Measurements from ENCODE around the gene PPP2R5E. TPM values are rescaled to one million over a fixed set of nuclear protein-coding genes. Genes with fewer than 3 reads are reported as not detected.
"Not testable (repeated sequence)": the region's sequence is repeated elsewhere in the genome, so short reads cannot be mapped to it uniquely, and the experiment has no call there.

Gene PPP2R5E
- total RNA-seq, 2 experiments from 2014 or later, result 30.0 to 32.5 TPM

GRCh38 chr14:63387711-63388110, 155.5 kb downstream of the PPP2R5E start:
- no peak for DNase-seq
- Mint-ChIP-seq H3K36me3 (ENCODE audit: low read depth) (peaks cover 22% of the 10 kb centered on the region), H3K27ac (no peak overlapping the region), H3K4me1 (ENCODE audit: low read depth) (no peaks in the 10 kb centered on the region), H3K4me3 (no peak overlapping the region), H3K27me3 (ENCODE audit: low read depth) (no peaks in the 10 kb centered on the region), H3K9me3 (no peaks in the 10 kb centered on the region)
- intact Hi-C loops (cut with micrococcal nuclease), result loop anchor here (1.0 to 5.0 kb wide), 3 partner anchors 156 to 910 kb away; partner anchors contain the start of genes PPP2R5E and WDR89
- CTCF ChIA-PET, result interaction anchor here (0.6 to 2.8 kb wide), 7 partner anchors 54 to 917 kb away, joined by 3 to 17 read pairs (median 4); no protein-coding TSS in a partner anchor

- Mint-ChIP-seq H3K27ac (no peak overlapping the region), H3K36me3 (ENCODE audit: low read depth) (peaks cover 28% of the 10 kb centered on the region), H3K4me3 (no peak overlapping the region), H3K4me1 (ENCODE audit: low read depth) (no peaks in the 10 kb centered on the region), H3K27me3 (ENCODE audit: low read depth) (no peaks in the 10 kb centered on the region), H3K9me3 (no peaks in the 10 kb centered on the region)
- intact Hi-C loops (cut with micrococcal nuclease), result no loop called here
- CTCF ChIA-PET, result interaction anchor here (0.6 kb wide), 1 partner anchor 187 kb away, joined by 3 read pairs; no protein-coding TSS in a partner anchor
- DNase-seq, result no peak
These were observed 159.3 kb downstream of the PPP2R5E start for GRCh38 chr14:63383776-63384367.

- Mint-ChIP-seq H3K4me1 (ENCODE audit: low read depth) (no peaks in the 10 kb centered on the region), H3K27ac (no peak overlapping the region), H3K4me3 (no peak overlapping the region), H3K27me3 (ENCODE audit: low read depth) (no peaks in the 10 kb centered on the region), H3K9me3 (no peaks in the 10 kb centered on the region), H3K36me3 (ENCODE audit: low read depth) (peaks cover 30% of the 10 kb centered on the region)
- intact Hi-C loops (cut with micrococcal nuclease), result no loop called here
- CTCF ChIA-PET, result interaction anchor here (1.1 kb wide), 1 partner anchor 10 kb away, joined by 3 read pairs; no protein-coding TSS in a partner anchor
- DNase-seq, result no peak
These were observed 164.7 kb downstream of the PPP2R5E start for GRCh38 chr14:63378444-63378843.

GRCh38 chr14:63375769-63376168, 167.4 kb downstream of the PPP2R5E start:
- no peak overlapping the region for H3K27ac Mint-ChIP-seq
- H3K4me1 Mint-ChIP-seq (ENCODE audit: low read depth), result no peaks in the 10 kb centered on the region
- intact Hi-C loops (cut with micrococcal nuclease), result no loop called here
- no peaks in the 10 kb centered on the region for H3K27me3 Mint-ChIP-seq (ENCODE audit: low read depth)
- CTCF ChIA-PET, result interaction anchor here (0.6 to 0.7 kb wide), 3 partner anchors 29 to 423 kb away, joined by 3 to 5 read pairs (median 5); no protein-coding TSS in a partner anchor
- no peaks in the 10 kb centered on the region for H3K9me3 Mint-ChIP-seq
- peaks cover 30% of the 10 kb centered on the region for H3K36me3 Mint-ChIP-seq (ENCODE audit: low read depth)
- H3K4me3 Mint-ChIP-seq, result no peak overlapping the region
- DNase-seq, result no peak

GRCh38 chr14:63371613-63372012, 171.6 kb downstream of the PPP2R5E start:
- H3K27ac Mint-ChIP-seq; H3K27me3 Mint-ChIP-seq (ENCODE audit: low read depth); DNase-seq; H3K4me3 Mint-ChIP-seq; intact Hi-C loops (cut with micrococcal nuclease); H3K4me1 Mint-ChIP-seq (ENCODE audit: low read depth): not testable (repeated sequence)
- Mint-ChIP-seq H3K9me3 (peaks cover 11% of the 10 kb centered on the region), H3K36me3 (ENCODE audit: low read depth) (peaks cover 30% of the 10 kb centered on the region)
- CTCF ChIA-PET, result interaction anchor here (0.6 to 0.9 kb wide), 2 partner anchors 9 to 15 kb away, joined by 3 to 4 read pairs; no protein-coding TSS in a partner anchor

GRCh38 chr14:63371033-63371432, 172.1 kb downstream of the PPP2R5E start:
- Mint-ChIP-seq H3K36me3 (ENCODE audit: low read depth) (peaks cover 30% of the 10 kb centered on the region), H3K4me3 (no peak overlapping the region), H3K9me3 (peaks cover 11% of the 10 kb centered on the region), H3K27ac (no peak overlapping the region), H3K27me3 (ENCODE audit: low read depth) (no peaks in the 10 kb centered on the region), H3K4me1 (ENCODE audit: low read depth) (no peaks in the 10 kb centered on the region)
- CTCF ChIA-PET, result interaction anchor here (0.6 to 0.9 kb wide), 2 partner anchors 8 to 15 kb away, joined by 3 to 4 read pairs; no protein-coding TSS in a partner anchor
- no peak for DNase-seq
- intact Hi-C loops (cut with micrococcal nuclease), result no loop called here

- DNase-seq, result no peak
- Mint-ChIP-seq H3K4me3 (no peak overlapping the region), H3K27me3 (ENCODE audit: low read depth) (no peaks in the 10 kb centered on the region), H3K27ac (no peak overlapping the region), H3K4me1 (ENCODE audit: low read depth) (no peaks in the 10 kb centered on the region), H3K9me3 (peaks cover 23% of the 10 kb centered on the region), H3K36me3 (ENCODE audit: low read depth) (peaks cover 14% of the 10 kb centered on the region)
- intact Hi-C loops (cut with micrococcal nuclease), result no loop called here
- CTCF ChIA-PET, result no interaction called here
These were observed 175.3 kb downstream of the PPP2R5E start for GRCh38 chr14:63367742-63368364.

- peaks cover 4% of the 10 kb centered on the region for H3K27me3 Mint-ChIP-seq (ENCODE audit: low read depth)
These were observed 180.8 kb downstream of the PPP2R5E start for GRCh38 chr14:63362389-63362819.

GRCh38 chr14:63361790-63362189, 181.4 kb downstream of the PPP2R5E start:
- Mint-ChIP-seq H3K36me3 (ENCODE audit: low read depth) (no peaks in the 10 kb centered on the region), H3K4me1 (ENCODE audit: low read depth) (no peaks in the 10 kb centered on the region), H3K9me3 (peaks cover 12% of the 10 kb centered on the region), H3K4me3 (no peak overlapping the region), H3K27ac (no peak overlapping the region), H3K27me3 (ENCODE audit: low read depth) (peaks cover 5% of the 10 kb centered on the region)
- DNase-seq, result no peak
- CTCF ChIA-PET, result interaction anchor here (1.3 kb wide), 1 partner anchor 10 kb away, joined by 4 read pairs; no protein-coding TSS in a partner anchor
- intact Hi-C loops (cut with micrococcal nuclease), result no loop called here

More at GRCh38 chr14:63362389-63362819, 180.8 kb downstream of the PPP2R5E start:
- CTCF ChIA-PET, result interaction anchor here (1.3 kb wide), 1 partner anchor 9 kb away, joined by 4 read pairs; no protein-coding TSS in a partner anchor
- Mint-ChIP-seq H3K9me3 (peaks cover 12% of the 10 kb centered on the region), H3K27ac (no peak overlapping the region), H3K36me3 (ENCODE audit: low read depth) (no peaks in the 10 kb centered on the region), H3K4me3 (no peak overlapping the region), H3K4me1 (ENCODE audit: low read depth) (no peaks in the 10 kb centered on the region)
- intact Hi-C loops (cut with micrococcal nuclease), result no loop called here
- no peak for DNase-seq

- H3K27ac Mint-ChIP-seq, result no peak overlapping the region
- intact Hi-C loops (cut with micrococcal nuclease), result no loop called here
- no peaks in the 10 kb centered on the region for H3K9me3 Mint-ChIP-seq
- H3K4me3 Mint-ChIP-seq, result no peak overlapping the region
- H3K36me3 Mint-ChIP-seq (ENCODE audit: low read depth), result no peaks in the 10 kb centered on the region
- CTCF ChIA-PET, result no interaction called here
- no peaks in the 10 kb centered on the region for H3K4me1 Mint-ChIP-seq (ENCODE audit: low read depth)
- DNase-seq, result no peak
- peaks cover 9% of the 10 kb centered on the region for H3K27me3 Mint-ChIP-seq (ENCODE audit: low read depth)
These were observed 185.3 kb downstream of the PPP2R5E start for GRCh38 chr14:63357841-63358240.

GRCh38 chr14:63345826-63346225, 197.4 kb downstream of the PPP2R5E start:
- H3K36me3 Mint-ChIP-seq (ENCODE audit: low read depth), result no peaks in the 10 kb centered on the region
- no peak for DNase-seq
- H3K9me3 Mint-ChIP-seq, result no peaks in the 10 kb centered on the region
- no peak overlapping the region for H3K27ac Mint-ChIP-seq
- CTCF ChIA-PET, result no interaction called here
- intact Hi-C loops (cut with micrococcal nuclease), result no loop called here
- no peak overlapping the region for H3K4me3 Mint-ChIP-seq
- no peaks in the 10 kb centered on the region for H3K4me1 Mint-ChIP-seq (ENCODE audit: low read depth)
- H3K27me3 Mint-ChIP-seq (ENCODE audit: low read depth), result peaks cover 19% of the 10 kb centered on the region

- DNase-seq, result no peak
- intact Hi-C loops (cut with micrococcal nuclease), result no loop called here
- Mint-ChIP-seq H3K36me3 (ENCODE audit: low read depth) (no peaks in the 10 kb centered on the region), H3K27ac (no peak overlapping the region), H3K4me1 (ENCODE audit: low read depth) (no peaks in the 10 kb centered on the region), H3K9me3 (no peaks in the 10 kb centered on the region), H3K27me3 (ENCODE audit: low read depth) (peaks cover 24% of the 10 kb centered on the region), H3K4me3 (no peak overlapping the region)
- CTCF ChIA-PET, result no interaction called here
These were observed 198.8 kb downstream of the PPP2R5E start for GRCh38 chr14:63344336-63344735.

All from activated naive CD4-positive, alpha-beta T cell treated with anti-CD3 and anti-CD28 coated beads for 36 hours (primary cell).